Hepatocyte (in vitro differentiated cells): Measurements from ENCODE around the gene RBMS1.

Experiments
- EZH2 ChIP-seq: fragments of 200-600 bp; sonication (generic); IDR thresholded peaks from 2 replicates; pipeline ENCODE4 v1.6.1; 2016; ENCODE audit warnings: antibody characterized with exemption, mild to moderate bottlenecking, borderline replicate concordance
- EZH2phosphoT487 ChIP-seq: fragments of 200-600 bp; sonication (generic); IDR thresholded peaks from one replicate; pipeline ENCODE4 v1.6.1; 2018; ENCODE audit warnings: antibody characterized with exemption, mild to moderate bottlenecking, low read depth, moderate library complexity; ENCODE audit not compliant: unreplicated experiment, severe bottlenecking
- TF ChIP-seq, protein P1 (sequence below): fragments of 200-600 bp; sonication (generic); IDR thresholded peaks from 2 replicates; pipeline ENCODE4 v1.5.1; 2016; ENCODE audit warnings: antibody characterized with exemption, mild to moderate bottlenecking; ENCODE audit not compliant: poor library complexity

DNA sequence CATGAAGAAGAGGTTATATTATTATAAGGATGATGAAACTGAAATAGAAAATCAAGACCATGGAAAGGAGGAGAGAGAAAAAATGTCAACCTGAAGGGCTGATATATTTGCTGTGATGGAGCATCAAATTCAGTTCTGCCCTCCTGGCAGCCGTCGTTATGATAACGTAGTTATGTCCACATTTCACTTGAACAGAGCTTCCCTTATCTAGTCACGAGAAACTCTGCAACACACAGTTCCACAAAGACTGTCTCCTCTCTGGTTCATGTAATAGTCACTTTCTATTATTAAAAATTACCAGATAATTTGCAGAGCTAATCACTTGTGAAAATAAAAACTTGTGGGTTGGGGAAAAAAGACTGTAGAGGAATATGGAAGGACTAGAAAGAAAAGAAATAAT lies 19.5 kb upstream of the RBMS1 start:
- TF ChIP-seq, protein P1, sequence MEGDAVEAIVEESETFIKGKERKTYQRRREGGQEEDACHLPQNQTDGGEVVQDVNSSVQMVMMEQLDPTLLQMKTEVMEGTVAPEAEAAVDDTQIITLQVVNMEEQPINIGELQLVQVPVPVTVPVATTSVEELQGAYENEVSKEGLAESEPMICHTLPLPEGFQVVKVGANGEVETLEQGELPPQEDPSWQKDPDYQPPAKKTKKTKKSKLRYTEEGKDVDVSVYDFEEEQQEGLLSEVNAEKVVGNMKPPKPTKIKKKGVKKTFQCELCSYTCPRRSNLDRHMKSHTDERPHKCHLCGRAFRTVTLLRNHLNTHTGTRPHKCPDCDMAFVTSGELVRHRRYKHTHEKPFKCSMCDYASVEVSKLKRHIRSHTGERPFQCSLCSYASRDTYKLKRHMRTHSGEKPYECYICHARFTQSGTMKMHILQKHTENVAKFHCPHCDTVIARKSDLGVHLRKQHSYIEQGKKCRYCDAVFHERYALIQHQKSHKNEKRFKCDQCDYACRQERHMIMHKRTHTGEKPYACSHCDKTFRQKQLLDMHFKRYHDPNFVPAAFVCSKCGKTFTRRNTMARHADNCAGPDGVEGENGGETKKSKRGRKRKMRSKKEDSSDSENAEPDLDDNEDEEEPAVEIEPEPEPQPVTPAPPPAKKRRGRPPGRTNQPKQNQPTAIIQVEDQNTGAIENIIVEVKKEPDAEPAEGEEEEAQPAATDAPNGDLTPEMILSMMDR: no peak
- TF ChIP-seq EZH2 (no peak), EZH2phosphoT487 (no peak)
